ENCODE data around the gene MGAM2.

DNA sequence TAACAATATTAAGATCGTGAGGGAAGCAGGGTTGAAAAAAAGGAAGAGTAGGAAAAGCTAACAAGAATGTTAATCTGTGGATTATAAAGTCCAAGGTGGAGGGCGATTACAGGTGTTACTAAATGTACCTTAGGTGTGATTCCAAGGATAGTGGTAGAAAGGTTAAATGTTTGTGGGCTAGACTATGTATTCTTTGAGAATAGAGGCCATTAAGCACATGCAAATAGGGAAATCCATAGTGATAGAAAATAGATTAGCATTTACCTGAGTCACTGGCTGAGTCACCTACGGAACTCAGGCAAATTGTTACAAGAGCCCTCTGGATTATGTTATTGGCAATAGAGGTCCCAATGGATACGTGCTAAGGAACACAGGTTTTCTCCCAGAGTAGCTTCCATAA, 9.0 kb downstream of the MGAM2 start:
- TF ChIP-seq, protein P1, sequence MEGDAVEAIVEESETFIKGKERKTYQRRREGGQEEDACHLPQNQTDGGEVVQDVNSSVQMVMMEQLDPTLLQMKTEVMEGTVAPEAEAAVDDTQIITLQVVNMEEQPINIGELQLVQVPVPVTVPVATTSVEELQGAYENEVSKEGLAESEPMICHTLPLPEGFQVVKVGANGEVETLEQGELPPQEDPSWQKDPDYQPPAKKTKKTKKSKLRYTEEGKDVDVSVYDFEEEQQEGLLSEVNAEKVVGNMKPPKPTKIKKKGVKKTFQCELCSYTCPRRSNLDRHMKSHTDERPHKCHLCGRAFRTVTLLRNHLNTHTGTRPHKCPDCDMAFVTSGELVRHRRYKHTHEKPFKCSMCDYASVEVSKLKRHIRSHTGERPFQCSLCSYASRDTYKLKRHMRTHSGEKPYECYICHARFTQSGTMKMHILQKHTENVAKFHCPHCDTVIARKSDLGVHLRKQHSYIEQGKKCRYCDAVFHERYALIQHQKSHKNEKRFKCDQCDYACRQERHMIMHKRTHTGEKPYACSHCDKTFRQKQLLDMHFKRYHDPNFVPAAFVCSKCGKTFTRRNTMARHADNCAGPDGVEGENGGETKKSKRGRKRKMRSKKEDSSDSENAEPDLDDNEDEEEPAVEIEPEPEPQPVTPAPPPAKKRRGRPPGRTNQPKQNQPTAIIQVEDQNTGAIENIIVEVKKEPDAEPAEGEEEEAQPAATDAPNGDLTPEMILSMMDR (IDR thresholded peaks at IDR 0.05) = no peak
- TF ChIP-seq POLR2A (IDR thresholded peaks at IDR 0.05) = no peak
